Colonic mucosa (tissue), 4 donors: Measurements from ENCODE around the gene TNFRSF1A. TPM values are rescaled to one million over a fixed set of nuclear protein-coding genes. Genes with fewer than 3 reads are reported as not detected.

ENCODE experiments used
- DNase-seq: peaks from one replicate; pipeline ENCODE4 v3.0.0-alpha.2; 2020
- H3K27ac ChIP-seq: fragments of 200-600 bp; one replicate; pipeline ENCODE4 v1.8.0; 2021
- H3K27me3 ChIP-seq: fragments of 200-600 bp; one replicate; pipeline ENCODE4 v1.8.0; 2021
- H3K36me3 ChIP-seq: fragments of 200-600 bp; one replicate; pipeline ENCODE4 v1.8.0; 2021
- H3K4me1 ChIP-seq: fragments of 200-600 bp; one replicate; pipeline ENCODE4 v1.8.0; 2021; ENCODE audit warnings: mild to moderate bottlenecking
- H3K4me3 ChIP-seq: fragments of 200-600 bp; one replicate; pipeline ENCODE4 v1.8.0; 2021
- H3K9ac ChIP-seq, 2 donors: one replicate each; pipeline ENCODE4 v1.7.0; 2013; ENCODE audit warnings: control low read depth in 2 of 2, low read depth in 2 of 2, low read length in 2 of 2
- H3K9me3 ChIP-seq: fragments of 200-600 bp; one replicate; pipeline ENCODE4 v1.8.0; 2021
- intact Hi-C: fragments of 100-400 bp; cut with DNase I; formaldehyde crosslinking; loops from one replicate; pipeline ENCODE4 v1.14.1; 2022
- total RNA-seq, 2 donors: library from RNA; stranded (reverse); fragmentation: NEBNext Ultra II Directional in 1 of 2; extraction: Animal tissue kit (Norgen Biotek cat#: 25700) in 1 of 2; gene quantifications; one replicate each; pipeline ENCODE4 v1.2.1, GENCODE V29; 2021
- TF ChIP-seq, protein P1 (sequence below): fragments of 200-600 bp; IDR thresholded peaks from one replicate; pipeline ENCODE4 v1.8.0; 2022; ENCODE audit warnings: antibody characterized with exemption, mild to moderate bottlenecking
- donor health status: healthy.
- donor health status: DM: no; HTN: no; CAD: no.
- donor health status: DM: no; HTN: no; CAD: no.

TNFRSF1A gene
- total RNA-seq, 2 donors from 2014 or later = 116 to 164 TPM

- peaks cover 3% of the 10 kb centered on the region for H3K4me1 ChIP-seq
- no peaks in the 10 kb centered on the region for H3K27me3 ChIP-seq
- intact Hi-C loops = no loop called here
- TF ChIP-seq, protein P1, sequence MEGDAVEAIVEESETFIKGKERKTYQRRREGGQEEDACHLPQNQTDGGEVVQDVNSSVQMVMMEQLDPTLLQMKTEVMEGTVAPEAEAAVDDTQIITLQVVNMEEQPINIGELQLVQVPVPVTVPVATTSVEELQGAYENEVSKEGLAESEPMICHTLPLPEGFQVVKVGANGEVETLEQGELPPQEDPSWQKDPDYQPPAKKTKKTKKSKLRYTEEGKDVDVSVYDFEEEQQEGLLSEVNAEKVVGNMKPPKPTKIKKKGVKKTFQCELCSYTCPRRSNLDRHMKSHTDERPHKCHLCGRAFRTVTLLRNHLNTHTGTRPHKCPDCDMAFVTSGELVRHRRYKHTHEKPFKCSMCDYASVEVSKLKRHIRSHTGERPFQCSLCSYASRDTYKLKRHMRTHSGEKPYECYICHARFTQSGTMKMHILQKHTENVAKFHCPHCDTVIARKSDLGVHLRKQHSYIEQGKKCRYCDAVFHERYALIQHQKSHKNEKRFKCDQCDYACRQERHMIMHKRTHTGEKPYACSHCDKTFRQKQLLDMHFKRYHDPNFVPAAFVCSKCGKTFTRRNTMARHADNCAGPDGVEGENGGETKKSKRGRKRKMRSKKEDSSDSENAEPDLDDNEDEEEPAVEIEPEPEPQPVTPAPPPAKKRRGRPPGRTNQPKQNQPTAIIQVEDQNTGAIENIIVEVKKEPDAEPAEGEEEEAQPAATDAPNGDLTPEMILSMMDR = no peak
- no peaks in the 10 kb centered on the region for H3K36me3 ChIP-seq
- H3K9ac ChIP-seq = peak overlapping the region in 1 of 2 donors; percentile 55
- no peak for DNase-seq
- no peak overlapping the region for H3K27ac ChIP-seq
- no peak overlapping the region for H3K4me3 ChIP-seq
- no peaks in the 10 kb centered on the region for H3K9me3 ChIP-seq
Measured at GRCh38 chr12:6354495-6355393, 12.9 kb upstream of the TNFRSF1A start.

GRCh38 chr12:6352193-6353173, 10.6 kb upstream of the TNFRSF1A start:
- intact Hi-C loops = no loop called here
- H3K36me3 ChIP-seq = no peaks in the 10 kb centered on the region

DNA sequence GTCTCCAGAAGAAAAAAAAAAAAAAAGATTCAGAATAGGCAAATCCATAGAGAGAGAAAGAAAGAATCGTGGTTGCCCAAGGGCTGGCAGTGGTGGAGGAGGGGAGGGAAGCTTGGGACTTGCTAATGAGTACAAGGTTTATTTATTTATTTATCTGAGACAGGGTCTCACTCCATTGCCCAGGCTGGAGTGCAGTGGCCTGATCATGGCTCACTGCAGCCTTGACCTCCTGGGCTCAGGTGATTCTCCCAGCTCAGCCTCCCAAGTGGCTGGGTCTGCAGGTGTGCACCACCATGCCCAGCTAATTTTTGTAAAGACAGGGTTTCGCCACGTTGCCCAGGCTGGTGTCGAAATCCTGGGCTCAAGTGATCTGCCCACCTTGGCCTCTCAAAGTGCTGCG, 9.7 kb upstream of the TNFRSF1A start:
- no peaks in the 10 kb centered on the region for H3K27me3 ChIP-seq
- TF ChIP-seq, protein P1 = no peak
- H3K36me3 ChIP-seq = no peaks in the 10 kb centered on the region
- no peak overlapping the region for H3K9ac ChIP-seq
- DNase-seq = no peak
- peaks cover 3% of the 10 kb centered on the region for H3K4me1 ChIP-seq
- no peak overlapping the region for H3K27ac ChIP-seq
- intact Hi-C loops = no loop called here
- no peaks in the 10 kb centered on the region for H3K9me3 ChIP-seq
- no peak overlapping the region for H3K4me3 ChIP-seq

More at GRCh38 chr12:6352193-6353173, 10.6 kb upstream of the TNFRSF1A start:
- TF ChIP-seq, protein P1 = no peak
- Histone ChIP-seq H3K27ac (peak overlapping the region; percentile 57), H3K9ac (peak overlapping the region in 1 of 2 donors; percentile 9), H3K4me3 (no peak overlapping the region), H3K4me1 (peaks cover 3% of the 10 kb centered on the region), H3K27me3 (no peaks in the 10 kb centered on the region), H3K9me3 (no peaks in the 10 kb centered on the region)
- no peak for DNase-seq

- Histone ChIP-seq H3K27me3 (no peaks in the 10 kb centered on the region), H3K27ac (peak overlapping the region; percentile 29), H3K4me3 (no peak overlapping the region), H3K36me3 (no peaks in the 10 kb centered on the region), H3K9ac (peak overlapping the region in 1 of 2 donors; percentile 35), H3K9me3 (no peaks in the 10 kb centered on the region), H3K4me1 (peaks cover 3% of the 10 kb centered on the region)
- TF ChIP-seq, protein P1 = no peak
- DNase-seq = no peak
- intact Hi-C loops = no loop called here
Measured at GRCh38 chr12:6347367-6348338, 5.8 kb upstream of the TNFRSF1A start.
